ENCODE data around the gene ARHGEF33. TPM values are rescaled to one million over a fixed set of nuclear protein-coding genes. Genes with fewer than 3 reads are reported as not detected.

Gene ARHGEF33
- total RNA-seq, 4 donors from 2014 or later = 0.66 to 2.1 (median 0.82) TPM

- Histone ChIP-seq H3K27me3 (no peaks in the 10 kb centered on the region), H3K4me1 (no peaks in the 10 kb centered on the region), H3K27ac (replicated peaks in 1 of 4) (no peak overlapping the region), H3K4me3 (no peak overlapping the region), H3K36me3 (peaks cover 28 to 93% (median 66%) of the 10 kb centered on the region in 4 donors), H3K9me3 (no peaks in the 10 kb centered on the region)
- intact Hi-C loops (cut with DNase I) = no loop called here
- no peak for TF ChIP-seq POLR2A (IDR thresholded peaks at IDR 0.05; ENCODE audit: low read depth)
- no peak for TF ChIP-seq EP300 (IDR thresholded peaks at IDR 0.05)
- TF ChIP-seq CTCF (IDR thresholded peaks at IDR 0.05) = no peak
- TF ChIP-seq POLR2AphosphoS5 (IDR thresholded peaks at IDR 0.05) = no peak
- no peak for DNase-seq (ENCODE audit: extremely low spot score)
- 46% methylated on average over 4 of the region's 4 CpGs for WGBS
Measured at GRCh38 chr2:38997781-38998180, 108.1 kb downstream of the ARHGEF33 start.

- H3K4me1 ChIP-seq = no peaks in the 10 kb centered on the region
- 68% methylated on average over 2 of the region's 2 CpGs for WGBS
- H3K36me3 ChIP-seq = peaks cover 28 to 91% (median 66%) of the 10 kb centered on the region in 4 donors
- no peaks in the 10 kb centered on the region for H3K9me3 ChIP-seq
- no peak overlapping the region for H3K27ac ChIP-seq (replicated peaks in 1 of 4)
- TF ChIP-seq POLR2A (IDR thresholded peaks at IDR 0.05; ENCODE audit: low read depth) (no peak), POLR2AphosphoS5 (IDR thresholded peaks at IDR 0.05) (no peak), CTCF (IDR thresholded peaks at IDR 0.05) (no peak), EP300 (IDR thresholded peaks at IDR 0.05) (no peak)
- H3K4me3 ChIP-seq = no peak overlapping the region
- intact Hi-C loops (cut with DNase I) = no loop called here
- DNase-seq (ENCODE audit: extremely low spot score) = no peak
- no peaks in the 10 kb centered on the region for H3K27me3 ChIP-seq
Measured at GRCh38 chr2:39000552-39000951, 110.9 kb downstream of the ARHGEF33 start.

- 91% methylated on average over 4 of the region's 5 CpGs for WGBS
- no peak for DNase-seq (ENCODE audit: extremely low spot score)
Measured at GRCh38 chr2:39007875-39008504, 118.3 kb downstream of the ARHGEF33 start.

GRCh38 chr2:39008665-39009064, 119.0 kb downstream of the ARHGEF33 start:
- H3K27ac ChIP-seq (replicated peaks in 1 of 4) = no peak overlapping the region
- intact Hi-C loops (cut with DNase I) = no loop called here
- no peaks in the 10 kb centered on the region for H3K9me3 ChIP-seq
- WGBS = 88% methylated on average over 1 of the region's 1 CpG
- peaks cover 32 to 95% (median 76%) of the 10 kb centered on the region in 4 donors for H3K36me3 ChIP-seq
- TF ChIP-seq CTCF (IDR thresholded peaks at IDR 0.05) = no peak
- TF ChIP-seq EP300 (IDR thresholded peaks at IDR 0.05) = no peak
- no peak for TF ChIP-seq POLR2AphosphoS5 (IDR thresholded peaks at IDR 0.05)
- TF ChIP-seq POLR2A (IDR thresholded peaks at IDR 0.05; ENCODE audit: low read depth) = no peak
- no peak for DNase-seq (ENCODE audit: extremely low spot score)
- no peaks in the 10 kb centered on the region for H3K27me3 ChIP-seq
- no peak overlapping the region for H3K4me3 ChIP-seq
- no peaks in the 10 kb centered on the region for H3K4me1 ChIP-seq

More at GRCh38 chr2:39007875-39008504, 118.3 kb downstream of the ARHGEF33 start:
- Histone ChIP-seq H3K4me3 (no peak overlapping the region), H3K27ac (replicated peaks in 1 of 4) (no peak overlapping the region), H3K9me3 (no peaks in the 10 kb centered on the region), H3K36me3 (peaks cover 26 to 95% (median 72%) of the 10 kb centered on the region in 4 donors), H3K27me3 (no peaks in the 10 kb centered on the region), H3K4me1 (no peaks in the 10 kb centered on the region)
- TF ChIP-seq POLR2AphosphoS5 (IDR thresholded peaks at IDR 0.05) (no peak), EP300 (IDR thresholded peaks at IDR 0.05) (no peak), POLR2A (IDR thresholded peaks at IDR 0.05; ENCODE audit: low read depth) (no peak), CTCF (IDR thresholded peaks at IDR 0.05) (no peak)
- intact Hi-C loops (cut with DNase I) = no loop called here

GRCh38 chr2:39013871-39014270, 124.2 kb downstream of the ARHGEF33 start:
- H3K4me1 ChIP-seq = peaks cover 8 to 18% (median 15%) of the 10 kb centered on the region in 4 donors
- 90% methylated on average over 3 of the region's 3 CpGs for WGBS
- H3K9me3 ChIP-seq = no peaks in the 10 kb centered on the region
- no peak for DNase-seq (ENCODE audit: extremely low spot score)
- peaks cover 24 to 51% (median 43%) of the 10 kb centered on the region in 4 donors for H3K36me3 ChIP-seq
- H3K27me3 ChIP-seq = no peaks in the 10 kb centered on the region
- H3K27ac ChIP-seq (replicated peaks in 1 of 4) = no peak overlapping the region
- H3K4me3 ChIP-seq = no peak overlapping the region
- intact Hi-C loops (cut with DNase I) = no loop called here
- TF ChIP-seq POLR2A (IDR thresholded peaks at IDR 0.05; ENCODE audit: low read depth) (no peak), POLR2AphosphoS5 (IDR thresholded peaks at IDR 0.05) (no peak), CTCF (IDR thresholded peaks at IDR 0.05) (no peak), EP300 (IDR thresholded peaks at IDR 0.05) (no peak)
